KMS-11 (cell line): ENCODE results near the gene SLC10A1.

Source experiments
- H2AFZ ChIP-seq: fragments of 200-600 bp; sonication (generic); 2 replicates; pipeline ENCODE4 v1.6.1; 2016; ENCODE audit warnings: antibody characterized with exemption, mixed run types, low read depth
- H3K27ac ChIP-seq: fragments of 200-600 bp; sonication (generic); 2 replicates; pipeline ENCODE4 v1.6.1; 2016; ENCODE audit warnings: mild to moderate bottlenecking, mixed run types
- H3K27me3 ChIP-seq: fragments of 200-600 bp; sonication (generic); 2 replicates; pipeline ENCODE4 v1.6.1; 2017; ENCODE audit warnings: mild to moderate bottlenecking, low read depth, mixed run types, moderate library complexity; ENCODE audit not compliant: insufficient read depth
- H3K36me3 ChIP-seq: fragments of 200-600 bp; sonication (generic); 2 replicates; pipeline ENCODE4 v1.6.1; 2017; ENCODE audit warnings: mild to moderate bottlenecking, mixed run types; ENCODE audit not compliant: insufficient read depth
- H3K4me1 ChIP-seq: fragments of 200-600 bp; sonication (generic); 2 replicates; pipeline ENCODE4 v1.6.1; 2016; ENCODE audit warnings: mild to moderate bottlenecking, low read depth, mixed run types; ENCODE audit not compliant: poor library complexity, severe bottlenecking
- H3K4me2 ChIP-seq: fragments of 200-600 bp; sonication (generic); 2 replicates; pipeline ENCODE4 v1.7.0; 2016; ENCODE audit warnings: mild to moderate bottlenecking, mixed run types
- H3K4me3 ChIP-seq: fragments of 200-600 bp; sonication (generic); IDR thresholded peaks from 2 replicates; pipeline ENCODE4 v1.6.1; 2017; ENCODE audit warnings: low read depth, low read length, mixed read lengths; ENCODE audit not compliant: insufficient read depth
- H3K79me2 ChIP-seq: fragments of 200-600 bp; sonication (generic); 2 replicates; pipeline ENCODE4 v1.6.1; 2016; ENCODE audit warnings: low read depth, mixed run types; ENCODE audit not compliant: insufficient read depth
- H3K9ac ChIP-seq: fragments of 200-600 bp; sonication (generic); 2 replicates; pipeline ENCODE4 v1.6.1; 2016; ENCODE audit warnings: mild to moderate bottlenecking, mixed run types
- H4K20me1 ChIP-seq: fragments of 200-600 bp; sonication (generic); 2 replicates; pipeline ENCODE4 v1.6.1; 2016; ENCODE audit warnings: mild to moderate bottlenecking, mixed run types; ENCODE audit not compliant: insufficient read depth
- CTCF ChIP-seq: fragments of 200-600 bp; sonication (generic); conservative IDR thresholded peaks from 2 replicates; pipeline ENCODE4 v1.6.1; 2017; ENCODE audit warnings: low read depth, mild to moderate bottlenecking, antibody characterized with exemption, low read length, moderate library complexity, mixed read lengths

The SLC10A1 gene

GRCh38 chr14:69828879-69829278 is 31.8 kb upstream of the SLC10A1 start:
- Histone ChIP-seq H3K4me1 (no peaks in the 10 kb centered on the region), H3K36me3 (no peaks in the 10 kb centered on the region), H3K27ac (no peak overlapping the region), H3K79me2 (no peaks in the 10 kb centered on the region), H2AFZ (no peak overlapping the region), H3K4me2 (no peak overlapping the region), H4K20me1 (no peaks in the 10 kb centered on the region), H3K4me3 (no peak overlapping the region), H3K9ac (no peak overlapping the region), H3K27me3 (no peaks in the 10 kb centered on the region)
- TF ChIP-seq CTCF: no peak

- no peak for TF ChIP-seq CTCF
- Histone ChIP-seq H3K9ac (no peak overlapping the region), H3K79me2 (no peaks in the 10 kb centered on the region), H3K4me2 (no peak overlapping the region), H3K27ac (no peak overlapping the region), H3K4me3 (no peak overlapping the region), H4K20me1 (no peaks in the 10 kb centered on the region), H2AFZ (no peak overlapping the region), H3K4me1 (no peaks in the 10 kb centered on the region), H3K36me3 (no peaks in the 10 kb centered on the region), H3K27me3 (no peaks in the 10 kb centered on the region)
These were observed 31.3 kb upstream of the SLC10A1 start for GRCh38 chr14:69828354-69828753.

- H3K4me1 ChIP-seq: no peaks in the 10 kb centered on the region
- H2AFZ ChIP-seq: no peak overlapping the region
- H3K4me2 ChIP-seq: no peak overlapping the region
- H3K4me3 ChIP-seq: no peak overlapping the region
- TF ChIP-seq CTCF: no peak
- no peaks in the 10 kb centered on the region for H4K20me1 ChIP-seq
- H3K79me2 ChIP-seq: no peaks in the 10 kb centered on the region
- no peak overlapping the region for H3K27ac ChIP-seq
- H3K9ac ChIP-seq: no peak overlapping the region
- H3K27me3 ChIP-seq: no peaks in the 10 kb centered on the region
- H3K36me3 ChIP-seq: no peaks in the 10 kb centered on the region
These were observed 30.5 kb upstream of the SLC10A1 start for GRCh38 chr14:69827560-69827959.

- no peak overlapping the region for H3K4me3 ChIP-seq
- H3K9ac ChIP-seq: no peak overlapping the region
- no peaks in the 10 kb centered on the region for H4K20me1 ChIP-seq
- peaks cover 4% of the 10 kb centered on the region for H3K4me1 ChIP-seq
- H3K4me2 ChIP-seq: no peak overlapping the region
- no peak overlapping the region for H2AFZ ChIP-seq
- H3K79me2 ChIP-seq: no peaks in the 10 kb centered on the region
- no peak overlapping the region for H3K27ac ChIP-seq
- TF ChIP-seq CTCF: no peak
- no peaks in the 10 kb centered on the region for H3K36me3 ChIP-seq
- H3K27me3 ChIP-seq: no peaks in the 10 kb centered on the region
These were observed 25.4 kb upstream of the SLC10A1 start for GRCh38 chr14:69822456-69822855.

GRCh38 chr14:69820991-69821390 is 23.9 kb upstream of the SLC10A1 start:
- no peaks in the 10 kb centered on the region for H3K36me3 ChIP-seq
- no peak overlapping the region for H2AFZ ChIP-seq
- no peaks in the 10 kb centered on the region for H4K20me1 ChIP-seq
- H3K4me3 ChIP-seq: no peak overlapping the region
- no peaks in the 10 kb centered on the region for H3K79me2 ChIP-seq
- H3K4me1 ChIP-seq: peaks cover 4% of the 10 kb centered on the region
- H3K9ac ChIP-seq: no peak overlapping the region
- H3K27ac ChIP-seq: no peak overlapping the region
- H3K4me2 ChIP-seq: no peak overlapping the region
- no peak for TF ChIP-seq CTCF
- no peaks in the 10 kb centered on the region for H3K27me3 ChIP-seq
